Vagina (tissue), 2 donors: ENCODE measurements around the gene MMP20. TPM values are rescaled to one million over a fixed set of nuclear protein-coding genes. Genes with fewer than 3 reads are reported as not detected.
"Not testable (repeated sequence)": the region's sequence is repeated elsewhere in the genome, so short reads cannot be mapped to it uniquely, and the experiment has no call there.

Experiments used
- DNase-seq, 2 donors: peaks; one replicate each; pipeline ENCODE4 v3.0.0-alpha.2; 2017; ENCODE audit errors: extremely low spot score in 2 of 2
- H3K27ac ChIP-seq: fragments of 200-600 bp; sonication (generic); one replicate; pipeline ENCODE4 v1.5.1; 2019
- H3K27me3 ChIP-seq: fragments of 200-600 bp; sonication (generic); one replicate; pipeline ENCODE4 v1.5.1; 2019
- H3K36me3 ChIP-seq, 2 donors: fragments of 200-600 bp; sonication (generic); one replicate each; pipeline ENCODE4 v1.5.1; 2017 to 2019
- H3K4me1 ChIP-seq: fragments of 200-600 bp; sonication (generic); one replicate; pipeline ENCODE4 v1.5.1; 2019
- H3K4me3 ChIP-seq, 2 donors: fragments of 200-600 bp; sonication (generic); 1 replicate in 1 of 2; 2 replicates in 1 of 2; pipeline ENCODE4 v1.5.1; 2016 to 2019
- H3K9me3 ChIP-seq: fragments of 200-600 bp; sonication (generic); one replicate; pipeline ENCODE4 v1.5.1; 2019
- CTCF ChIP-seq, 3 experiments: fragments of 450-650 bp in 2 of 3; fragments of 200-600 bp in 1 of 3; sonication (generic) in 1 of 3; IDR thresholded peaks; one replicate each; pipeline ENCODE4 v1.5.1; 2017 to 2019; ENCODE audit warnings: antibody characterized with exemption in 3 of 3, mild to moderate bottlenecking in 2 of 3, moderate library complexity in 2 of 3
- POLR2A ChIP-seq, 2 donors: fragments of 450-650 bp; IDR thresholded peaks; one replicate each; pipeline ENCODE4 v1.6.1; 2017; ENCODE audit warnings: antibody characterized with exemption in 2 of 2, mild to moderate bottlenecking in 2 of 2, moderate library complexity in 2 of 2
- POLR2AphosphoS5 ChIP-seq, 2 donors: sonication (generic); formaldehyde crosslinking; IDR thresholded peaks; one replicate each; pipeline ENCODE4 v1.9.0; 2017; ENCODE audit warnings: antibody characterized with exemption in 2 of 2, mild to moderate bottlenecking in 2 of 2, low read depth in 1 of 2; ENCODE audit not compliant: insufficient read depth in 1 of 2
- intact Hi-C: fragments of 100-400 bp; cut with DNase I; formaldehyde crosslinking; loops from one replicate; pipeline ENCODE4 v1.15.1; 2023
- total RNA-seq: library from RNA; depleted of rRNA; stranded (reverse); fragments of >200 nt; gene quantifications from one replicate; pipeline ENCODE4 v1.2.3, GENCODE V29; 2016

Gene MMP20
- total RNA-seq, 1 donor from 2014 or later, result not detected

- TF ChIP-seq POLR2A (IDR thresholded peaks at IDR 0.05), result no peak
- TF ChIP-seq CTCF (IDR thresholded peaks at IDR 0.05), result no peak
- TF ChIP-seq POLR2AphosphoS5 (IDR thresholded peaks at IDR 0.05; ENCODE audit: insufficient read depth in 1 of 2, low read depth in 1 of 2), result no peak
- Histone ChIP-seq H3K27me3 (no peaks in the 10 kb centered on the region), H3K4me3 (no peak overlapping the region), H3K4me1 (peaks cover 4% of the 10 kb centered on the region), H3K9me3 (no peaks in the 10 kb centered on the region), H3K27ac (no peak overlapping the region), H3K36me3 (no peaks in the 10 kb centered on the region)
- intact Hi-C loops, result no loop called here
- no peak for DNase-seq
Observed at GRCh38 chr11:102633385-102634026, 8.4 kb upstream of the MMP20 start.

- intact Hi-C loops, result no loop called here
- Histone ChIP-seq H3K27me3 (no peaks in the 10 kb centered on the region), H3K4me1 (peaks cover 4% of the 10 kb centered on the region), H3K27ac (no peak overlapping the region), H3K36me3 (no peaks in the 10 kb centered on the region), H3K9me3 (no peaks in the 10 kb centered on the region), H3K4me3 (no peak overlapping the region)
- no peak for DNase-seq
- TF ChIP-seq POLR2A (IDR thresholded peaks at IDR 0.05) (no peak), POLR2AphosphoS5 (IDR thresholded peaks at IDR 0.05; ENCODE audit: insufficient read depth in 1 of 2, low read depth in 1 of 2) (no peak), CTCF (IDR thresholded peaks at IDR 0.05) (no peak)
Observed at GRCh38 chr11:102632026-102632425, 6.9 kb upstream of the MMP20 start.

- TF ChIP-seq POLR2A (IDR thresholded peaks at IDR 0.05) (no peak), CTCF (IDR thresholded peaks at IDR 0.05) (no peak), POLR2AphosphoS5 (IDR thresholded peaks at IDR 0.05; ENCODE audit: insufficient read depth in 1 of 2, low read depth in 1 of 2) (no peak)
- Histone ChIP-seq H3K4me3 (no peak overlapping the region), H3K27ac (no peak overlapping the region), H3K4me1 (peaks cover 4% of the 10 kb centered on the region), H3K9me3 (no peaks in the 10 kb centered on the region), H3K36me3 (no peaks in the 10 kb centered on the region), H3K27me3 (no peaks in the 10 kb centered on the region)
- no peak for DNase-seq
- intact Hi-C loops, result no loop called here
Observed at GRCh38 chr11:102630598-102631448, 5.7 kb upstream of the MMP20 start.

- H3K4me3 ChIP-seq, H3K27me3 ChIP-seq, DNase-seq, intact Hi-C loops, H3K9me3 ChIP-seq, H3K36me3 ChIP-seq, H3K27ac ChIP-seq, H3K4me1 ChIP-seq: not testable (repeated sequence)
Observed at GRCh38 chr11:102629908-102630307, 4.8 kb upstream of the MMP20 start.

GRCh38 chr11:102626676-102627075 is 1.5 kb upstream of the MMP20 start:
- intact Hi-C loops, result no loop called here
- DNase-seq, result no peak
- Histone ChIP-seq H3K9me3 (no peaks in the 10 kb centered on the region), H3K36me3 (no peaks in the 10 kb centered on the region), H3K27ac (no peak overlapping the region), H3K4me1 (peaks cover 4% of the 10 kb centered on the region), H3K27me3 (no peaks in the 10 kb centered on the region), H3K4me3 (no peak overlapping the region)
- no peak for TF ChIP-seq POLR2A (IDR thresholded peaks at IDR 0.05)
- no peak for TF ChIP-seq CTCF (IDR thresholded peaks at IDR 0.05)
- TF ChIP-seq POLR2AphosphoS5 (IDR thresholded peaks at IDR 0.05; ENCODE audit: insufficient read depth in 1 of 2, low read depth in 1 of 2), result no peak
